Measurements from ENCODE around the gene ATP9A. TPM values are rescaled to one million over a fixed set of nuclear protein-coding genes. Genes with fewer than 3 reads are reported as not detected.

The ATP9A gene
- total and polyA plus RNA-seq, 2 of the 8 experiments (the other 6 are each of a cell fraction or from before 2014, with no cell fraction given) = 5.0 to 6.4 TPM

DNA sequence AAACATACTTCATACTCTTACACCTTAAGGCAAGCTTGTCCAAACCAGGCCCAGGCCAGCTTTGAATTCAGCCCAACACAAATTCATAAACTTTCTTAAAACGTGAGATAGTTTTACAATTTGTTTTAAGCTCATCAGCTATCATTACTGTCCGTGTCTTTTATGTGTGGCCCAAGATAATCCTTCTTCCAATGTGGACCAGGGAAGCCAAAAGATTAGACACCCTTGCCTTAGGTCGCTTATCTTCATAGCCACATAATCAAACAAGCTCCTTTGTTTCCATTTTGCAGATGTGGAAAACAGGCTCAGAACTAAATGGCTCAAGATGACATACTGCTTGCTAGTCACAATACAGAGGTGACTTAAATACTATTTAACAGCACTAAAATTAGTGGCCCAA is 28.1 kb upstream of the ATP9A start:
- Histone ChIP-seq H3K4me3 (ENCODE audit: extremely low read depth in 1 of 4, insufficient read depth in 2 of 4, low read depth in 3 of 4, low read length in 4 of 4) (peak overlapping the region in 1 of 4 experiments; percentile 99; a peak in 1 of 8 replicates), H3K56ac (replicated peaks; ENCODE audit: insufficient read length, low read depth, low read length) (no peak overlapping the region), H4K91ac (replicated peaks; ENCODE audit: insufficient read length, low read length) (no peak overlapping the region), H3K4ac (replicated peaks; ENCODE audit: insufficient read length, low read depth, low read length) (no peak overlapping the region), H4K8ac (ENCODE audit: extremely low read depth, insufficient read depth, low read length) (no peak overlapping the region), H3K79me2 (ENCODE audit: control insufficient read depth in 1 of 2, insufficient read depth in 2 of 2, low read length in 2 of 2) (peaks cover 64 to 99% of the 10 kb centered on the region in 2 experiments), H2AFZ (ENCODE audit: low read length) (no peak overlapping the region), H2BK15ac (ENCODE audit: low read length) (no peak overlapping the region), H2BK120ac (replicated peaks; ENCODE audit: low read depth, low read length) (no peak overlapping the region), H3K27ac (ENCODE audit: low read depth, low read length) (no peak overlapping the region), H4K5ac (ENCODE audit: insufficient read length, low read depth, low read length) (no peak overlapping the region), H3K14ac (ENCODE audit: insufficient read length) (no peak overlapping the region), H3K4me2 (ENCODE audit: insufficient read depth in 1 of 2, low read depth in 2 of 2, low read length in 2 of 2) (peak overlapping the region; percentile 22 to 99; a peak in 3 of 4 replicates), H3K9me3 (ENCODE audit: insufficient read depth in 2 of 2, low read depth in 1 of 2, low read length in 1 of 2) (no peaks in the 10 kb centered on the region), H3K27me3 (replicated peaks in 1 of 4; ENCODE audit: control insufficient read depth in 3 of 4, extremely low read depth in 1 of 4, insufficient read depth in 3 of 4, low read length in 3 of 4) (no peaks in the 10 kb centered on the region), H2BK5ac (ENCODE audit: low read depth, low read length) (no peak overlapping the region), H3K4me1 (replicated peaks in 1 of 4; ENCODE audit: control insufficient read depth in 3 of 4, insufficient read depth in 4 of 4, low read length in 3 of 4) (peaks cover 7 to 27% (median 22%) of the 10 kb centered on the region in 4 experiments), H4K20me1 (replicated peaks in 1 of 2; ENCODE audit: control insufficient read depth in 1 of 2, insufficient read depth in 2 of 2, low read length in 2 of 2) (peaks cover 38 to 44% of the 10 kb centered on the region in 2 experiments), H2BK20ac (ENCODE audit: low read length) (no peak overlapping the region), H3K79me1 (ENCODE audit: low read depth, low read length) (peaks cover 8% of the 10 kb centered on the region), H3K9ac (replicated peaks in 1 of 4; ENCODE audit: extremely low read depth in 1 of 4, low read depth in 3 of 4, low read length in 3 of 4) (0 out of 7 replicates have a peak overlapping the region, but pooled peaks of 1 of the 4 experiments have one; percentile 14), H3K18ac (ENCODE audit: extremely low read depth, low read length) (no peak overlapping the region), H2BK12ac (ENCODE audit: low read depth, low read length) (no peak overlapping the region), H2AK5ac (ENCODE audit: low read depth, low read length) (no peak overlapping the region), H3K36me3 (ENCODE audit: control insufficient read depth in 2 of 4, insufficient read depth in 4 of 4, low read length in 3 of 4) (peaks cover 9 to 61% (median 14%) of the 10 kb centered on the region in 4 experiments), H3K23ac (ENCODE audit: insufficient read length) (no peak overlapping the region), H3K23me2 (ENCODE audit: low read depth, low read length) (peaks cover 7% of the 10 kb centered on the region)
- 64% methylated on average over 3 of the region's 3 CpGs; no CpG with 5 or more reads in 1 of the 2 experiments for WGBS, 2 experiments (ENCODE audit: extremely low coverage in 1 of 2, insufficient coverage in 1 of 2, insufficient read length in 1 of 2, insufficient replicate concordance in 2 of 2, low coverage in 1 of 2, low lambda C conversion rate in 2 of 2, missing lambda C conversion rate in 1 of 2)
- FAIRE-seq = no peak
- ChIA-PET CTCF (ENCODE audit: partially characterized antibody) (interaction anchor here (1.3 to 2.3 kb wide), 2 partner anchors 9 to 96 kb away, joined by 5 to 6 read pairs; no protein-coding TSS in a partner anchor), POLR2A (ENCODE audit: partially characterized antibody) (interaction anchor here (0.7 to 1.5 kb wide), 6 partner anchors 8 to 171 kb away, joined by 3 to 12 read pairs (median 4); no protein-coding TSS in a partner anchor)
- no peak for DNase-seq (ENCODE audit: low read depth in 1 of 2, low spot score in 2 of 2)
- TF ChIP-seq HDAC6 (IDR thresholded peaks at IDR 0.05; ENCODE audit: low read depth, low read length) = no peak
- TF ChIP-seq EZH2 (IDR thresholded peaks at IDR 0.05; ENCODE audit: low read depth, low read length, severe bottlenecking) = no peak
- TF ChIP-seq RBBP5 (IDR thresholded peaks at IDR 0.05; ENCODE audit: borderline replicate concordance, low read depth, low read length) = no peak
- no peak for TF ChIP-seq MAFK (IDR thresholded peaks at IDR 0.05; ENCODE audit: low read depth, low read length)
- TF ChIP-seq NANOG (IDR thresholded peaks at IDR 0.05; ENCODE audit: insufficient read depth, low read depth, low read length, poor library complexity, severe bottlenecking) = no peak
- TF ChIP-seq SRF (IDR thresholded peaks at IDR 0.05; ENCODE audit: low read depth, low read length) = no peak
- no peak for TF ChIP-seq GTF2F1 (IDR thresholded peaks at IDR 0.05; ENCODE audit: borderline replicate concordance, low read depth, low read length)
- no peak for TF ChIP-seq CEBPB (IDR thresholded peaks at IDR 0.05; ENCODE audit: low read depth, low read length)

All from H1 (cell line).